GM18505 (cell line): ENCODE data around the gene SEMA6D.

ENCODE experiments used
- ATAC-seq: cut with Tn5 transposase; IDR thresholded peaks from one replicate; pipeline ENCODE4 v1.9.1; 2021; ENCODE audit not compliant: unreplicated experiment
- POLR2A ChIP-seq: IDR thresholded peaks from 4 replicates; pipeline ENCODE4 v1.6.1; 2011; ENCODE audit warnings: borderline replicate concordance; ENCODE audit not compliant: insufficient read depth, insufficient read length; ENCODE audit errors: extremely low read depth

The SEMA6D gene

GRCh38 chr15:47696351-47696750, 21.0 kb upstream of the SEMA6D start:
- no peak for ATAC-seq

DNA sequence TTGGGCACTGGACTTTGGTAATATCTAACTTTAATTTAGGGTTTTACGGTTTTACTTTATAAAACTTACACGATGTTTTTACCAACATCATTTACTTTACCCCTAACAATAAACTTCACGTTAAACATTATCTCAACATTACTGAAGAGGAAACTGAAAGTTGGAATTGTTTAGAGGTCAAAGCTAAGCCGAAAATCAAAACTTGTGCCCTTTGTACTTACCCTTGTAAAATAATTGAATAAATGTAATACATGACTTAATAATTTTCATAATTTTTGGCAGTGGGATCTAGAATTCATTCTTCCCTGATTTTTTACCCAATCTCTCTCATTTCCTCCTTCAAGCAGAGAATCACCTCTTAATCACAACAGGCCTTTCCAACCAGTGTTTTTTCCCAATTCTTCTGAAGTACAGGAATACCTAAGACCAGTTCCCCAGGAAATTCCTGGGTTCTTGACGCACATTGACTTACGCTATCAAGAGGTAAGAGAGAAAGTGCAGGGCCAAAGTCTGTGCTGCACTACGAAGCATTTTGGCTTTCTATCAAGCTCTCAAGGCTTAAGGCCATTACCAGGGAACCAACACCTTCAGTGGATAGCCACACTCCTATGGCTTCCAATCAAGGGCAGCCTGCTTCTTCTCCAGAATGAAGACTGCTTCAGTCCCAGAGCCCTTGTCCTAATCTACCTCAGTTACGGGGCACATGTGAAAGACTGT, 11.9 kb upstream of the SEMA6D start:
- no peak for ATAC-seq
- TF ChIP-seq POLR2A = no peak

More at GRCh38 chr15:47696351-47696750, 21.0 kb upstream of the SEMA6D start:
- no peak for TF ChIP-seq POLR2A

GRCh38 chr15:47707391-47707790, 9.9 kb upstream of the SEMA6D start:
- no peak for ATAC-seq
- TF ChIP-seq POLR2A = no peak

DNA sequence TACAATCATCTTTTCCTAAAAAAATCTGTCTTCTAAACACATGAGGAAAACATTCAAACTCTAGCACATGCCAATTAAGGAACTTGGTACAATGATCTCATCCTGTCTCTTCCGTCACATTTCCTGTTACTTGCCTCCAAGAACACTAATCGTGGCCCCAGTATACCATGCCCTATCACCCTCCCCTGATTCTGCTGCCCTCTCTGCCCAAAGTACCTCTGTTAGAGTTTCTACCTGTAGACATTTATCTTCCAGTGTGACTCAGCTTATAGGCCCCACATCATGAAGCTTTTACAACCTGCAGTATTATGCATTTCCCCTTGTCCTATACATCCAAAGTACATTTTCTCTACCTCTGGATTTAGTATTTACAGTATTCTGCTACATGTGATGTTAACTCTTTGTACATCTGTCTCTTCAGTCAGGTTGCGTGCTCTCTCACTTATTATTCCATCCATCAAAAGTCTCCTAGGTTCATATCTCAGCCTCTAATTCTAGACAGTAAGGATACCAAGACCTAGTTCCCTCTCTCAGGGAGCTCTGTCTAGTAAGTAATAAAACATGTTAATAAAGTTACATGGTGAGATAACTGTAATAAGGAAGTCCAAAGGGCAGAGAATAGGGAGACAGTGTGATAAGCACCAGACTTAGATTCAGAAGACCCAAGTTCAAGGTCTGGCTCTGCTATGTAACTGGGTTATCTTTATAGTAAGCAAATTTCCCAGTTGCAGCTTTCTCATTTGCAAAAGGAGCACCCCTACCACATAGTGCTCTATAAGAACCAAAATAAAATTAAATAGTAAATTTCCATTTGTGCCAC, 8.9 kb upstream of the SEMA6D start:
- ATAC-seq = no peak
- no peak for TF ChIP-seq POLR2A

DNA sequence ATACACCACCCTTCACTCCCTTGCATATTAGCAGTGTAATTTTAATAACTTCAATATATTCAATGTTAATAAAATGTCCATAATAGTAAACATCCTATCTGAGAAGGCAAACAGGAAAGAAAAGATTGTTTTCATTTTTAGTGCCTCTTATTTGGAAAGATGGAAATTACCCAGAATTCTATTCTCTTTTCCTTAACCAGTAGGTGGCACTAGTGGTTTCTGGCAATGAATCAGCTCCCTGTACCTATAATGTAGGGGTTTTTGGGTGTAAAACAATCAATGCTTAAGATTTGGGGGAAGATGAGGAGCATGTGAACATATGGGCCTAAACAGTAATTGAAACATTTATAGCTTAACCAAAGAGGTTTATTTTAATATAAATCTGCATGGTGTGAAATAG, 5.7 kb upstream of the SEMA6D start:
- ATAC-seq = no peak
- no peak for TF ChIP-seq POLR2A

GRCh38 chr15:47715402-47715801, 1.9 kb upstream of the SEMA6D start:
- no peak for TF ChIP-seq POLR2A
- no peak for ATAC-seq

DNA sequence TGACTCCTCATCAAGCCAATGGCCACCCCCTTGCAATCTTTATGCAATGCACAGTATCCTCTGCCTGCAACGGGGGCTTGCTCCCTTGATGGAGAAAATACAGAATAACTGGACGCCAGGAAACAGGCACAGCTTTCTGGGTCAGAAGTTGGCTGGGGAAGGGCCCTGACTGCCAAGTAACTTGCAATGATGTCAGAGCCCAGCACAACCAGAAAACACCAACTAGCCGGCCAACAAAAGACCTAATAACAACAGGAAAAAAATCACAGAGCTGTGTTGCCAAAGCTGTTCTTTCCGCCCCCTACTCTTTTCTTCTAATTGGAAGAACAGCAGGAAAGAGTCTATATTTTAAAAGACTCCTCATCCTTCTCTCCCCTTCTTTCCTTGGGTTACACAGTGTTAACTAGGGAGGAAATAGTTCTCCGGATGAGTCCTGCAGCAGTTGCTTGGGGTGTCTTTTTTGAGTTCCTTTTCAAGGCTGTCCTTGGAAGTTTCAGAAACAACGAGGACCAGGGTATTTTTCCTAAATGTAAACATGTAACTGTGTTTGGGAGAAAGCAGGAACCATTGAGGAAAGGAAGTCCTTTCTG, 1.4 kb upstream of the SEMA6D start:
- TF ChIP-seq POLR2A = no peak
- no peak for ATAC-seq

- TF ChIP-seq POLR2A = no peak
- no peak for ATAC-seq
Measured at GRCh38 chr15:47716516-47716915, 789 bp upstream of the SEMA6D start.

- no peak for ATAC-seq
- no peak for TF ChIP-seq POLR2A
Measured at GRCh38 chr15:47718497-47719437, 1.5 kb downstream of the SEMA6D start.

- no peak for ATAC-seq
- TF ChIP-seq POLR2A = no peak
Measured at GRCh38 chr15:47719730-47720129, 2.4 kb downstream of the SEMA6D start.

DNA sequence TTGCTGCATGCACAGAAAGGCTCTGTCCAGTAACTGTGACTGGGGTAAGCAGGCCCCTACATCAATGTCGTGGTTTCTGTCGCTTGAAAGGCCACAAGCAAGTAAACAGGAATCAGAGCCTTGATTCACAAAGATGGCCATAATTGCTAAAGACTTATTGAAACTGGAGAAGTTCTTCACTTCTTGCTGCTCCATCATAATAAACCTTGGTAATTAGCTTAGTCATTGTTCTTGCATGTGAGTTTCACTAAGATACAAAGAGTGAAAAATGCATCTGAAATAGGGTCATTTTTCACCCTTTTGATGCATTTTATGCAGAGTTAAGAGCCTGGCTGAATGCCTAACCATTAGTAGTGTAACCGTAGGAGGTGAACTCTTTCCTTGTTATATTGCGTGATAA, 3.2 kb downstream of the SEMA6D start:
- TF ChIP-seq POLR2A = no peak
- no peak for ATAC-seq

GRCh38 chr15:47721676-47722075, 4.4 kb downstream of the SEMA6D start:
- ATAC-seq = no peak
- no peak for TF ChIP-seq POLR2A

DNA sequence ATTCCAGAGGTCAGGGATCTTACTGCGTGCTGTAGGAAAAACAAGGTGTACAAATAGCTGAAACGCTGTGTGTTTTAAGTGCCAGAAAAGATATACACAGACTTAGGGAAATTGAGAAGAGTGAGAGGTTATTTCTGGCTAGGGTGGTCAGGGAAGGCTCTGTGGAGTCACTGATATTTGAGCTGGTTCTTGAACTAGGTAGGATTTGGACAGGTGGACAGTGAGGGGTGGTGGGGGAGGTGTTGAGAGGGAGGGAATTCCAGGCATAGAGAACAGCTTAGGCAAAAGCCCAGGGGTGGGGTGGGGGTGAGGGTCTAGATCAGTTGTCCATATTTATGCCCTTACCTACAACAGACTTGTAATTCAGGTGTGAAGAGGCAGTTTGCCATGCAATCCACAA, 7.0 kb downstream of the SEMA6D start:
- ATAC-seq = no peak
- TF ChIP-seq POLR2A = no peak
